Uterus (tissue), 2 donors: ENCODE data around the gene HOXC5.

ENCODE experiments used
- POLR2A ChIP-seq, 2 donors: fragments of 450-650 bp; IDR thresholded peaks; one replicate each; pipeline ENCODE4 v1.6.1; 2016; ENCODE audit warnings: antibody characterized with exemption in 2 of 2, mild to moderate bottlenecking in 1 of 2, moderate library complexity in 1 of 2
- TF ChIP-seq, protein P1 (sequence below), 4 experiments: fragments of 200-600 bp in 2 of 4; fragments of 450-650 bp in 2 of 4; sonication (generic) in 2 of 4; IDR thresholded peaks; one replicate each; pipeline ENCODE4 v1.5.1; 2016 to 2019; ENCODE audit warnings: antibody characterized with exemption in 4 of 4, mild to moderate bottlenecking in 2 of 4, moderate library complexity in 1 of 4

- TF ChIP-seq, protein P1, sequence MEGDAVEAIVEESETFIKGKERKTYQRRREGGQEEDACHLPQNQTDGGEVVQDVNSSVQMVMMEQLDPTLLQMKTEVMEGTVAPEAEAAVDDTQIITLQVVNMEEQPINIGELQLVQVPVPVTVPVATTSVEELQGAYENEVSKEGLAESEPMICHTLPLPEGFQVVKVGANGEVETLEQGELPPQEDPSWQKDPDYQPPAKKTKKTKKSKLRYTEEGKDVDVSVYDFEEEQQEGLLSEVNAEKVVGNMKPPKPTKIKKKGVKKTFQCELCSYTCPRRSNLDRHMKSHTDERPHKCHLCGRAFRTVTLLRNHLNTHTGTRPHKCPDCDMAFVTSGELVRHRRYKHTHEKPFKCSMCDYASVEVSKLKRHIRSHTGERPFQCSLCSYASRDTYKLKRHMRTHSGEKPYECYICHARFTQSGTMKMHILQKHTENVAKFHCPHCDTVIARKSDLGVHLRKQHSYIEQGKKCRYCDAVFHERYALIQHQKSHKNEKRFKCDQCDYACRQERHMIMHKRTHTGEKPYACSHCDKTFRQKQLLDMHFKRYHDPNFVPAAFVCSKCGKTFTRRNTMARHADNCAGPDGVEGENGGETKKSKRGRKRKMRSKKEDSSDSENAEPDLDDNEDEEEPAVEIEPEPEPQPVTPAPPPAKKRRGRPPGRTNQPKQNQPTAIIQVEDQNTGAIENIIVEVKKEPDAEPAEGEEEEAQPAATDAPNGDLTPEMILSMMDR (IDR thresholded peaks at IDR 0.05) = no peak
- no peak for TF ChIP-seq POLR2A (IDR thresholded peaks at IDR 0.05)
Observed at GRCh38 chr12:54030889-54031471, 1.9 kb upstream of the HOXC5 start.
